ENCODE data around the gene ERCC6L2. TPM values are rescaled to one million over a fixed set of nuclear protein-coding genes. Genes with fewer than 3 reads are reported as not detected.

ERCC6L2 gene
- polyA plus RNA-seq, 4 donors = 38.3 to 55.5 (median 46.1) TPM

DNA sequence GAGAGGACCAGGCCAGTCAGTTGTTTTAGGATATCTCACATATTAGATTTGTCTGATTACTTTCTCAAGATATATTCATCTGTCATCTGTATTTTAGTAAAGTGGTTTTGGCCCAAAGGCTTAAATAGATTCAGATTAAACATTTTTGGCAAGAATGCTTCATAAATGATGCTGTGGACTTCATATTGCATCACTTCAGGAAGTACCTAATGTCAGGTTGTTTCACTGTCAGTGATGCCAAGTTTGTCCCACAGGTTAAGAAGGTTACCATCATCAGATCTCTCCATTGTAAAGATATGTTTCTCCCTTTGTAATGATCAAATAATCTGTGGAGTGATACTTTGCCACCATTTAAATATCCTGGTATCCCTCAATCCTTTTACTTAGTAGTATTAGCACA lies 37.3 kb downstream of the ERCC6L2 start:
- DNase-seq (ENCODE audit: low read depth in 4 of 4, low spot score in 3 of 4) = no peak

- DNase-seq (ENCODE audit: low read depth in 4 of 4, low spot score in 3 of 4) = no peak
Measured at GRCh38 chr9:95920017-95920416, 44.5 kb downstream of the ERCC6L2 start.

DNA sequence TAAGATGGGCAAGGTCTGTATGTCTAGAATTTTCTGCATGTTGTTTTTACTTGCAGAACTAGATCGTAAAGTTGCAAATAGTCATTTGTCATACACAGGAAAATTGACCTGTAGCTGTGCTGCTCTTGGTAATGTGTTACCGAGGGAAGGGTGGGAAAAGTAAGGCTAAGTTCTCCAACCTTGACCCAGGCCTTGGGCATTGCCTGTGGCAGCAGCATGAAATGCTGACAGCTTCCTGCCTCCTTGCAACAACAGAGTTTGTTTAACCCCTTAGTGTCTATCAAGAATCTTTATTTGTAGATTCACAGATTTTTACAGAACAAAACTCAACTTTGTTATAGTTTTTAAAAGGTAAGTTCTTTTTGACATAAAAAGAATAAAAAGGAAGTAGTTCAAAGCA lies 48.3 kb downstream of the ERCC6L2 start:
- no peak for DNase-seq (ENCODE audit: low read depth in 4 of 4, low spot score in 3 of 4)

DNA sequence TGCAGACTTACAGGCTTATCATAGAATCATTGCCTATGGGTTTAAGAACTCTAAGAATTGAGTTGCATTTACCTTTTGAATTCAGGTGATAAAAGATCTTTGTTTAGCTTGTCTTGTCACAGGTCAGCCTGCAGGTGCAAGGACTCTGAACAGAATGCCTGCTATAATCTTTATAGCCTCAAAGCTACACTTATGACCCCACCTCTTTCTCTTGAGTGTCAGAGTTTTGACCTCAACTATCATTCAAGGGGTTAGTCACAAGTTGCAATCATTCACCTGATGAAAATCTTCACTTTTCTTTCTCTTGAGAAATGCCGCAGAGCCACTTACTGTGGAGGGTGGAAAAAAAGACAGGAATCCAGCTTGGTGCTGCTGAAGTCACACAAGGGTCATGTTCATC lies 49.5 kb downstream of the ERCC6L2 start:
- DNase-seq (ENCODE audit: low read depth in 4 of 4, low spot score in 3 of 4) = no peak

- no peak for DNase-seq (ENCODE audit: low read depth in 4 of 4, low spot score in 3 of 4)
Measured at GRCh38 chr9:95927271-95928004, 51.9 kb downstream of the ERCC6L2 start.

DNA sequence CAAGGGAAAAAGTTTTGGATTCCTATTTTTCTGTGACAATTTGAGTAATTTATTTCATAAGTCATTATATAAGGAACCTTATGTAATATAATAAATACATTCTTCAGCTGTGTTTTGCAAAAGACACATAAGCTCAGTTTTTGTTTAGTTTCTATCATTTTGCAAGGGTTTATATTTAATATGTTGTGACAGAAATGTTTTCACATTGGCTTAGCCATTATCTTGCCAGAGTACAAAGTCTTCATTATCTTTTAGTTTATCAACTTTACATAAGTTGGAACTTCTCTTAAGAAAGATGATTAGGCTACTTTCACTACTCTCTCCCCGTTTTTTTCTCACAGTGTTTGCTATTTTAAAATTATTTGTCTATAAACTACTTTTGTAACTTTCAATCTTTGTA lies 54.8 kb downstream of the ERCC6L2 start:
- no peak for DNase-seq (ENCODE audit: low read depth in 4 of 4, low spot score in 3 of 4)

DNA sequence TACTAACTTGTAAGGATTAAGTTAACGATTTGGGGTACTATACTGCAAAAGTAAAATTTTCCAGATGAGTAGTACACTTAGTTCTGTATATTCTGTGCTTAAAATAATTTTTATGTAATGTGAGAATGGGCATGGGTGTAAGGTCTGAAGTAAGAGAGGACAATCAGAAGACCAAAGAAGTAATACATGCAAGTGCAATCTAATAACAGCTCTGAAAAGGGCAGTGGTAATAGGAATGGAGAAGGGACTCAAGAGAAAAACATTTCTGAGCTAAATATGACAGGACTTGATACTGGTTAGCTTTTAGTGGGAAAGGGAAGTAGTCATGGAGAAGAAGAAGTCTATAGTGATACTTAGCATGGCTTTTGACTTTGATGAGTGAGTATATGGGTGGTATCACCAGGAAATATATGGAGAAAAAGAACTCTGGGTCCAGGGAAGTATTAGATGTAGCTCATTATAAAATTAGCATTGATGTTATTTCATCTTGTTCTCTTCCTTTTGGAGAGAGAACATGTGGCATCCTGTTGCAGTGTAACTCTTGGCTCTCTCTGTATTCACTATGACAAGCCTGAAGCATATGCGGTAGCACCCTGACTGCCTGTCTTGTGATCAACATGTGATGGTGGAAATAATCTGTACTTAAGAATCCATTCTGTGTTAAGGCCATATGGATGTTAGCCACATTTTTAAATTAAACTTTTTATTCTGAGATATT lies 60.5 kb downstream of the ERCC6L2 start:
- no peak for DNase-seq (ENCODE audit: low read depth in 4 of 4, low spot score in 3 of 4)

DNA sequence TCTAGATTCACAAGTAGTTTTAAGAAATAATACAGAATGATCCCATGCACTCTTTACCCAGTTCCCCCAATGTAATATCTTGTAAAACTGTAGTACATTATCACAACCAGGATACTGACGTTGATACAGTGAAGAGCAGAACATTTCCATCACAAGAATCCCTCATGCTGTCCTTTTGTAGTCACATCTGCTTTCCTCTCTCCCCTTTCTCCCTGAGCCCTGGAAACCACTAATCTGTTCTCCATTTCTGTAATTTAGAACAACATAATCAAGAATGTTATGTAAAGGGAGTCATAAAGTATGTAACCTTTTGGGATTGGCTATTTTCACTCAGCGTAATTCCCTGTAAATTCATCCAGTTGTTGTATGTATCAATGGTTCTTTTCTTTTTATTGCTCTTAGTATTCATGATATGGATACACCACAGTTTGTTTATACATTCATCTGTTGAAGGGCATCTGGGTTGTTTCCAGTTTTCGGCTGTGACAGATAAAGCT lies 61.1 kb downstream of the ERCC6L2 start:
- DNase-seq (ENCODE audit: low read depth in 4 of 4, low spot score in 3 of 4) = no peak

DNA sequence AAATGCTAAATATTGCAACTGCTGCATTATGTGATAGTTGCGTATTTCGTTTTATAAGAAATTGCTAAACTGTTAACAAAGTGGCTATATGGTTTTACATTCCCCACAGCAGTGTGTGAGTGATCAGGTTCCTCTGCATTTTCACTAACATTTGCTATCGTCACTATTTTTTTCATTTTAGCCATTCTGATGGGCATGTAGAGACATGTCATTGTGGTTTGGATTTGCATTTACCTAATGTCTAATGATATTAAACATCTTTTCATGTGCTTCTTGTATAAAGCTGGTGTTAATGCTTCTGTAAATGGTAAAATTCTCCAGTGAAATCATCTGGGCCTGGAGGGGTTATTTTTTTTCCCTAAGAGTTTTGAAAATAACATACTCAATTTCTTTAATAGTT lies 61.6 kb downstream of the ERCC6L2 start:
- no peak for DNase-seq (ENCODE audit: low read depth in 4 of 4, low spot score in 3 of 4)

DNA sequence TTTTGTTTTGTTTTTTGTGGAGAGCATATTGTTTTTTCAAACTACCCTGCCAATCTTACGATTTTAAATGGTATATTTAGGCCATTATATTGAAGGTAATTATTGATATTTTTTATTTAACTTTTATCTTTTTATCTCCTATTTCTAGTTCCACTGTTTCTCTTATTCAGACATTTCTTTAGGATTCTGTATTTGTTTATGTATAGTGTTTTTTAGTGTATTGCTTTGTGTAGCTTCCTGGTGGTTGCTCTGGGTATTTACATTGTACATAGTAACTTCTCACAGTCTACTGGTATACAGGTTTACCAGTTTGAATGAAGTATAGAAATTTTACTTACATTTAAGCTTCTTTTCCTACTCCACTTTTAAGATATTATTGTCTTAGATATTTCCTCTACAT lies 63.2 kb downstream of the ERCC6L2 start:
- no peak for DNase-seq (ENCODE audit: low read depth in 4 of 4, low spot score in 3 of 4)

GRCh38 chr9:95939472-95939871 lies 64.0 kb downstream of the ERCC6L2 start:
- DNase-seq (ENCODE audit: low read depth in 4 of 4, low spot score in 3 of 4) = no peak

DNA sequence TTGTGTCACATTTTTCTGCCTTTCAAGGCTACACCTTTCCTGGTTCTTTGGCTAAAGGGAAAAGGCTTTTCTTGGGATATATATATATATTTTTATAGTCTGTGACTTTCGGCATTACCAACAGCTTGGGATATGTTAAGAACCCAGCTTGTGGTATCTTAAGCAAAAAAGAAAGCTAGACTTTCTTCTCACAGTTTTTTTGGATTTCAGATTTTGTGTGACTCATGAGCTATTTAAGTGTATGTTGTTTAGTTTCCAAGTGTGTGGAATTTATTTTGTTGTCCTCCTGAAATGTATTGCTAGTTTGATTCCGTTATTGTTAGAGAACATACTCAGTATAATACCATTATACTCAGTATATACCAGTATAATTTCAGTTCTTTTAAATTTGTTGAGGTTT lies 64.8 kb downstream of the ERCC6L2 start:
- DNase-seq (ENCODE audit: low read depth in 4 of 4, low spot score in 3 of 4) = no peak

GRCh38 chr9:95942016-95942415 lies 66.5 kb downstream of the ERCC6L2 start:
- no peak for DNase-seq (ENCODE audit: low read depth in 4 of 4, low spot score in 3 of 4)

- DNase-seq (ENCODE audit: low read depth in 4 of 4, low spot score in 3 of 4) = no peak
Measured at GRCh38 chr9:95947118-95947517, 71.6 kb downstream of the ERCC6L2 start.

DNA sequence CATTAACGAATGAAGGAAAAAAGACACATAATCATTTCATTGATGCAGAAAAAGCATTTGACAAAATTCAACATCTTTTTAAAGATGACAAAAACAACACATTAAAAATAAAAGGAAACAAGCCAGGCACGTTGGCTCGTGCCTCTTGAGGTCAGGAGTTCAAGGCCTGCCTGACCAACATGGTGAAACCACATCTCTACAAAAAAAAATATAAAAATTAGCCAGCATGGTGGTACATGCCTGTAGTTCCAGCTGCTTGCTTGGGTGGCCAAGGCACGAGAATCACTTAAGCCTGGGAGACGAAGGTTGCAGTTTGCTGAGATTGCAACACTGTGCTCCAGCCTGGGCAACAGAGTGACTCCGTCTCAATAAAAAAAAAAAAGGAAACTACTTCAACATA lies 77.0 kb downstream of the ERCC6L2 start:
- DNase-seq (ENCODE audit: low read depth in 4 of 4, low spot score in 3 of 4) = no peak

DNA sequence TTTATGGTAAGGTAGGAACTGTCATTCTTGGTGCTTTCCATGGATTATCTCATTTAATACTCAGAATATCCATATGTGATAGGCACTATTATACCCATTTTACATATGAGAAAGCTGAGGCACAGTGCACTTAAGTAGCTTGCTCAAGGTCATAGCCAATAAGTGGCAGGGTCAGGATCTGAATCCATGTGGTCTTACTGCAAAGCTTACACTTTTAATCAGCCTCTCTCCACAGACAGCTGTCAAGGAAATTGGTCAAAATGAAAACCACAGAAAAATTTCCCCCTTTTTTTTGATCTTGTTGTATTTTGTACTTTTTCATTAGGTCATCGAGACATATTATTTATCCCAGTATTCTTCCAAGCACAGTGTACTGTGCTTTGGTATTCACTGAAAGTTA lies 78.5 kb downstream of the ERCC6L2 start:
- no peak for DNase-seq (ENCODE audit: low read depth in 4 of 4, low spot score in 3 of 4)

- no peak for DNase-seq (ENCODE audit: low read depth in 4 of 4, low spot score in 3 of 4)
Measured at GRCh38 chr9:95954940-95955339, 79.4 kb downstream of the ERCC6L2 start.

- DNase-seq (ENCODE audit: low read depth in 4 of 4, low spot score in 3 of 4) = peak in 2 of 4 donors; percentile 17 to 26
Measured at GRCh38 chr9:95962936-95963335, 87.4 kb downstream of the ERCC6L2 start.

- DNase-seq (ENCODE audit: low read depth in 4 of 4, low spot score in 3 of 4) = no peak
Measured at GRCh38 chr9:95963659-95964058, 88.2 kb downstream of the ERCC6L2 start.

DNA sequence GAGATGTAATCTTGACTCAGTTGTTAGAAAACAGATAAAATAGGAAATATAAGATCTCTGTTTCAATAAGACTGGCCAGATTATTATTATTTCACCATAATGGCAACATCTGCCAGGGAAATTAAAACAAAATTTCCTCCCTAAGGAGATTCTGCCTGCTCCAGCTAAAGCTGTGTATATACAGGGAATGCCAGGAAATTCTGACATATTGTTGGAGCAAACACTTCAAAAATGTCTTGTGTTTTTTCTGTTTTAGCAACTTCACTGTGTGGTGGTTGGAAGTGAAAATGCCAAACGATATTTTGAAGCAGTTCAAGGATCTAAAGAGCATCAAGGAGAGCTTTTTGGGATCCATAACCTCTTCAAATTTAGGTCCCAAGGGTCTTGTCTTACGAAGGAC lies 90.8 kb downstream of the ERCC6L2 start:
- DNase-seq (ENCODE audit: low read depth in 4 of 4, low spot score in 3 of 4) = no peak

- DNase-seq (ENCODE audit: low read depth in 4 of 4, low spot score in 3 of 4) = no peak
Measured at GRCh38 chr9:95970317-95970716, 94.8 kb downstream of the ERCC6L2 start.

GRCh38 chr9:95971815-95972214 lies 96.3 kb downstream of the ERCC6L2 start:
- no peak for DNase-seq (ENCODE audit: low read depth in 4 of 4, low spot score in 3 of 4)

Data from left renal pelvis (tissue), 4 donors.